ENCODE data around the gene NHLRC4. TPM values are rescaled to one million over a fixed set of nuclear protein-coding genes. Genes with fewer than 3 reads are reported as not detected.
A peak's percentile ranks its signal among the peaks of the same experiment; 100 is the strongest.

NHLRC4 gene
- total RNA-seq, 2 donors from 2014 or later: 0.36 TPM; not detected in 1

DNA sequence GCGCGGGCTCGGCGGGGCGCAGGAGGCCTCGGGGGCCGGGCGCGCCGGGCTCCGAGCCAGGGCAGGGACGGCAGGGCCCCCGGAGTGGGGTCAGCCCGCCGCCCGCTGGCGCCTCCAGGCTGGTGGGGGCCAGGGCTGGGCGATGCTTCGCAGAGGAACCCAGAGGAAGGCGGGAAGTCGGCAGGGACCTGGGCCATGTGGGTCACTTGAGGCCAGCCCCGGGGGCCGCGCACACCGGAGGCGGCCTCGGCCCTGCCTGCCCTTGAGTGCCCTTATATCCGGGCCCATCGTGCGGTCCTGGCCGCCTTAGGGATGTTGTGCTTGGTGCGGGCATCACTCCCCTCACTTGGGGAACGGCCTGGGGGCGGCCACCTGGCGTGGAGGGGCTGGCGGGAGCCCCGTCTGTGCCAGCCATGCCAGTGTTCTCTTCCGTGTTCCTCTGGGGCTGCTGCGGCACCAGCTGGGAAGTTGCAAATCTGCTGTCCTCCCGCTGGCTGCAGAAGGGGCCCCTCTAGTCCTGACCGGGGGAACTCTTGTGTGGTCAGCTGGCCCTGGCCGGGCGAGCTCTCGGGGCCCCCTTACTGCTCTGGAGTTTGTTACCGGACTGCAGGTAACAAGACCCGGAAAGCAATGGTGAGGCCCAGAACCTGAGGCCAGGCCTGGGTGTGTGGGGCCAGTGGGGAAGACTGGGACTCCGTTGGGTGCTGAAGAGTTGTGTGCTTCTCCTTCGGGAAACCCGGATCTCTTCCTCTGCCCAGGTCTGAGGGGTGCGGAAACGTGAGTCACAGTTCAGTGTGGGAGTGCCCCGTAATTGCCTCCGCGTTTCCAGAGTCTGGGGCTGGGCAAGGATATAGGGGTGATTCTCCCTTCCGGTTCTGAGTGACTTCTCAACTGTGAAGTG is 38.4 kb upstream of the NHLRC4 start:
- peak; percentile 52 for ATAC-seq
- DNase-seq: peak; percentile 79 to 87
- intact Hi-C loops (cut with DNase I, micrococcal nuclease): no loop called here

GRCh38 chr16:529012-529575 is 37.7 kb upstream of the NHLRC4 start:
- peak; percentile 49 to 61 for DNase-seq
- intact Hi-C loops (cut with DNase I, micrococcal nuclease): no loop called here
- ATAC-seq: peak; percentile 3

GRCh38 chr16:530111-530817 is 36.5 kb upstream of the NHLRC4 start:
- ATAC-seq: peak; percentile 17
- peak; percentile 57 to 64 for DNase-seq
- intact Hi-C loops (cut with DNase I, micrococcal nuclease): no loop called here

- no peak for ATAC-seq
- DNase-seq: no peak
- intact Hi-C loops (cut with DNase I, micrococcal nuclease): no loop called here
Observed at GRCh38 chr16:531494-532125, 35.2 kb upstream of the NHLRC4 start.

DNA sequence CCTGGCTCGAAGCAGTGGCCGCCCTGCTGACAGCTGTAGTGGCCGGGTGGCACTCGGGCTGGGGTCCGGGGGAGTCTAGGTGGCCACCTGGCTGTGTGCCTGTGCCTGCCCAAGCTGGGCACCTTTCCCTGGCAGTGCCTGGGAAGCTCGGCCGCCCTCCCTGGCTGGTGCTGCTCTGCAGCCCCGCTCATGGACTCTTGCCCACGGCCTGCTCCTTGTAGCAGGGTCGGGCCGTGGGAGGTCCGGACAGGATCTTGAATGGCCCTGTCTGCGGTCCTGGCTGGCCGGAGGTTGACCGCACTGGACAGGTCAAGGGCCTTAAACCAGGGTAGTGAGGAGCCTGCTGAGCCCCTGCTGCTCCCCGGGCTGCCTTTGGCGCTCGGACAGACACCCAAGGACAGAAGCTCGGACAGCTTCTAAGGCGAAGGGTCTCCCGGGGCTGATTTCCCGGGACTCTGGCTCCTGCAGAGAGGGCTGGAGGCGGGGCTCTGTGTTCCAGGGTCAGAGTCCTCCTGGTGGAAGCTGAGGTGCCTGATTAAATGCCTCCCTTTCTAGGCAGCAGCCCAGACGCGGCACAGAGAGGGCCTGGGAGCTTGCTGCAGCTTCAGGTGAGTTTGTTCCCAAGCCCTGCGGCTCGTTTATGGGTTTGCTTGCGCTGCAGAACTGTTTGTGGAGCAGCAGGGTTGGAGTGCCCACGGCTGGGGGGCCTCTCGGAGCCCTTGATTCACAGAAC is 33.2 kb upstream of the NHLRC4 start:
- intact Hi-C loops (cut with DNase I, micrococcal nuclease): no loop called here
- ATAC-seq (peak; percentile 61), DNase-seq (peak; percentile 82 to 85)

GRCh38 chr16:534135-534534 is 32.7 kb upstream of the NHLRC4 start:
- DNase-seq: peak; percentile 87 to 88
- intact Hi-C loops (cut with DNase I, micrococcal nuclease): no loop called here
- ATAC-seq: peak; percentile 64

- intact Hi-C loops (cut with DNase I, micrococcal nuclease): no loop called here
- ATAC-seq (no peak), DNase-seq (no peak)
Observed at GRCh38 chr16:534856-535445, 31.9 kb upstream of the NHLRC4 start.

GRCh38 chr16:535446-536405 is 31.1 kb upstream of the NHLRC4 start:
- ATAC-seq (peak; percentile 73), DNase-seq (peak; percentile 85 to 87)
- intact Hi-C loops (cut with DNase I, micrococcal nuclease): no loop called here

GRCh38 chr16:536746-537145 is 30.1 kb upstream of the NHLRC4 start:
- no peak for ATAC-seq

DNA sequence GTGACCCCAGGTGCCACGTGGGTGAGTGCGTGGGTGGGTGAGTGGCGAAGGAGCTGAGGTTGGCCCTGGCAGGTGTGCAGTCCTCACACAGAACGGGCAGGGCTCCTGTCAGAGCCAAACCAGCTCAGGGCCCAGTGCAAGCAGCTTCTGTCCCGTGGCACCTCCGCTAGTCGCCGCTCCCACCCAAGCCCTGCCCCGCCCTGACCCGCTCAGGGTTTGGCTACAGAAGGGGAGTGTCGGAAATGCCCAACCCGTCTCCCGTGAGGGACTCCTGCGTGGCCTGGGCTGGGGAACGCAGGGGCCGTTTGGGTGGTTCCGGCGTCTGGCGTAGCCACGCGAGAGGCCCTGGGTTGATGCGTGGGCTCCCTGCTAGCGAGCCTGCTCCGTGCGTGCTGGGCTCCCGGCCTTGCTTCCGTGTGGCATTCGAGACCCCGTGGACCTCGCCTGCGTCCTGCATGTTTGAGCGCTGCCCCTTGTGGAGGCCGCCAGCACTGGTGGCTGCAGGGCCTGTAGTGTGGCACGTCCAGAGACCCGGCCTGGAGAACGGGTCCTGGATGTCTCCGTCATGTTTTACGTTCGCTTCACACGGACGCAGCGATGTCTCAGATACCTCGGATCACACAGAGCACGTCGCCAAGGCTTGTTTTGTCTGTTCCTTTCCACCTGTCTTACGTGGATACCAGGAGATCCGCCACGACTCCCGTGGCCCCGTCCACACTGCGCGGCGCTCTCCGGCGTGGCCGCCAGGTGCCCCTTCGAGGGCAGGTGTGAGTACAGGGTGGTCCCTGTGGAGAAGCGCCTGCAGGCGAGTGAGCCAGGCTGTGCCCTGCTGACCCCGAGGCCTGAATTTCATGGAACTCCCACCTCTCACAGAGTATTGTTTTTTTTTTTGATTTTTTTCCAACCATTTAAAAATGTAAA is 29.1 kb upstream of the NHLRC4 start:
- no peak for DNase-seq
- no peak for ATAC-seq
- intact Hi-C loops (cut with DNase I, micrococcal nuclease): no loop called here

More at GRCh38 chr16:536746-537145, 30.1 kb upstream of the NHLRC4 start:
- intact Hi-C loops (cut with DNase I, micrococcal nuclease): no loop called here
- DNase-seq: no peak

DNA sequence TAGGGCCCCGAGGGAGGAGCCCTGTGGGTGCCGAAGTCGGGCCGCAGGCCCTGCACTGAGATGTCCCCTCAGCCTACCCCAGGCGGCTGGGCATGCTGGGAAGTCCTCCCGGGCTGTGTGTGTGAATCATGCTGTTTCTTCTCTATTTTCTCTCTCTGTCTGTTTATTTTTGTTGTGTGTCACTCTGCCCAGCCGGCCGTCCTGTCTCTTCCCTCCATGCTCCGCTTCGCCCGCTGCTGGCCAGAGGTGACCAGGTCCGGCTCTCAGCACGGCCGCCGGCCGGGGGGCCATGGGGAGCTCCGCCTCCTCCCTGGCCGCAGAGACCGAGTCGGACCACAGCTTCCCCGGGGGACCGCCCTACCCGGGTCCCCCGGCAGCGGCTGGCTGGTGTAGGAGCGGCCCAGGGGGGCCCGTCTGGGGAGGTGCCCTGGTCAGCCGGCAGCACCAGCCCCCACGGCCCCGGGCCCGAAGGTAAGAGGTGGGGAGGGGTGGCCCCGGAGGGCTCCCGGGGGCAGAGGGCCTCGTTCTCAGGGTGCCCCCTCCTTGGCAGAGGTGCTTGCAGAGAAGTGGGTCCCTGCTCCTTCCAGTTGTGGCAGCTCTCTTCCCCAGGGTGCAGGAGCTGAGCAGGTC is 26.8 kb upstream of the NHLRC4 start:
- no peak for ATAC-seq
- DNase-seq: no peak
- intact Hi-C loops (cut with DNase I, micrococcal nuclease): no loop called here

GRCh38 chr16:540645-541340 is 26.0 kb upstream of the NHLRC4 start:
- intact Hi-C loops (cut with DNase I, micrococcal nuclease): no loop called here
- DNase-seq: no peak
- no peak for ATAC-seq

DNA sequence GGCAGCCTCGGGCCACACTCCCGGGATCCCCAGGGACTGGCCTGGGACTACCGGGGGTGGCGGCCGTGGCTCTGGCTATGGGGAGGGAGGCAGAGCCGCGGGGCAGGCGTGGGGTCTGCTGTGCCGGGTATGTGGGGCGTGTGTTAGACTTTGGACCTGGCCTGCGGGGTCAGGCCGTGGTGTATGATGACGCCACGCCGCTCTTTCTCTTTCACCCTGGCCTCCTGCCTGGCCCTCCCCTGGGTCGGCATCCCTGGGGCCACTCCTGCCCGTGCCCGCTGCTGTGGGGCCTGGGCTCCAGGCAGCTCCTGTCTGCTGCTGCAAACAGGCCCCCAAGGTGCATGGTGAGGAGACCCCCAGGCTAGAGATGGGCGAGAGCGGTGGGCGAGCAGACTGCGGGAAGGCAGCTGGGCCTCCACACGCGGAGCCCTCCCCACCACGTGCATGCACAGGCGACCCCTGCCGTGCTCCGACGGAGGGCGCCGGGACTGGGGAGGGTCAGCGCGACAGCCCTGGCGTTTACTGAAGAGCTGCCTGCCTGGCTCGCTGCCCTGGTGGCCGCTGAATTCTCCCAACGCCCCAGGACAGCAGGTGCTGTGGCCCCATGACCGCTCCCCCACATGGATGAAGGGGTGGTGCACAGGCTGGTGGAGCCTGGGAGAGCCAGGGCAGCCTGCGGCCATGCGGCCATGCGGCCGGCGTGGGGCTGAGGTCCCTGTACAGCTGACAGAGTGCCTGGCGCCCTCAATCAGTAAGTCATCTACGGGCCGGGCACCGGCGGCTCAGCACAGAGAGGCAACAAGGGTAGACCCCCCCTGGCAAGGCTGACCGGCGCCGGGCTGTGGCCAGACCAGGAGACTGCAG is 23.3 kb upstream of the NHLRC4 start:
- DNase-seq (no peak), ATAC-seq (peak; percentile 8)
- intact Hi-C loops (cut with DNase I, micrococcal nuclease): no loop called here

- ATAC-seq: no peak
- DNase-seq: no peak
- intact Hi-C loops (cut with DNase I, micrococcal nuclease): no loop called here
Observed at GRCh38 chr16:544517-544916, 22.3 kb upstream of the NHLRC4 start.
